HepG2 (cell line): Measurements from ENCODE around the gene SLC28A1. TPM values are rescaled to one million over a fixed set of nuclear protein-coding genes. Genes with fewer than 3 reads are reported as not detected.
A peak's percentile ranks its signal among the peaks of the same experiment; 100 is the strongest.

Experiments used
- CEBPB ChIP-seq: IDR thresholded peaks from 2 replicates; pipeline ENCODE4 v1.6.1; 2011; ENCODE audit warnings: low read depth, low read length, improper control_type of control experiment, borderline replicate concordance
- HHEX ChIP-seq: IDR thresholded peaks from 2 replicates; pipeline ENCODE4 v1.6.1; 2016; ENCODE audit warnings: control low read depth
- HNRNPLL ChIP-seq: fragments of 200-400 bp; formaldehyde crosslinking; IDR thresholded peaks from 2 replicates; pipeline ENCODE4 v1.6.1; 2017; ENCODE audit warnings: mild to moderate bottlenecking, low read depth, low read length; ENCODE audit not compliant: poor library complexity, severe bottlenecking
- RAD21 ChIP-seq: fragments of 450-650 bp; formaldehyde crosslinking; IDR thresholded peaks from 2 replicates; pipeline ENCODE4 v1.5.0; 2020; ENCODE audit warnings: mild to moderate bottlenecking
- SAFB2 ChIP-seq: sonication (generic); formaldehyde crosslinking; IDR thresholded peaks from 2 replicates; pipeline ENCODE4 v1.5.1; 2020; ENCODE audit warnings: missing genetic modification reagents, low read depth, mild to moderate bottlenecking, borderline replicate concordance
- ZFX ChIP-seq: sonication (generic); formaldehyde crosslinking; IDR thresholded peaks from 2 replicates; pipeline ENCODE4 v1.4.0; 2020; ENCODE audit warnings: mild to moderate bottlenecking, low read depth, missing genetic modification reagents, moderate library complexity
- ZNF17 ChIP-seq: sonication (generic); formaldehyde crosslinking; IDR thresholded peaks from 2 replicates; pipeline ENCODE4 v1.5.0; 2020; ENCODE audit warnings: mild to moderate bottlenecking, missing genetic modification reagents
- ZNF614 ChIP-seq: IDR thresholded peaks from 2 replicates; pipeline ENCODE4 v1.6.1; 2018; ENCODE audit warnings: missing biosample characterization, missing genetic modification reagents, inconsistent platforms, borderline replicate concordance
- polyA plus RNA-seq, 8 experiments: library from polyadenylated mRNA; depleted of rRNA in 3 of 8; stranded (reverse) in 7 of 8; unstranded in 1 of 8; fragments of >200 nt; fragmentation: Illumina TruSeq in 4 of 8; extraction: Trizol in 4 of 8; gene quantifications; 2 replicates each; pipeline versions ENCODE4 v1.2.1 to v1.2.3, GENCODE V29; 2011 to 2016; ENCODE audit warnings: low read depth in 4 of 8, missing spikeins in 1 of 8, mixed read lengths in 1 of 8; ENCODE audit not compliant: insufficient read depth in 1 of 8
- total RNA-seq, 5 experiments: library from RNA; depleted of rRNA; stranded (reverse); fragments of >200 nt; fragmentation: Illumina TruSeq; extraction: Trizol; gene quantifications; 2 replicates each; pipeline ENCODE4 v1.2.3, GENCODE V29; 2016; ENCODE audit warnings: low read depth in 1 of 5
- TF ChIP-seq, protein P1 (sequence below): sonication (generic); formaldehyde crosslinking; IDR thresholded peaks from 2 replicates; pipeline ENCODE4 v1.4.0; 2020; ENCODE audit warnings: missing genetic modification reagents, borderline replicate concordance
- TF ChIP-seq, protein P2 (sequence below): sonication (generic); formaldehyde crosslinking; IDR thresholded peaks from 2 replicates; pipeline ENCODE4 v1.5.0; 2020; ENCODE audit warnings: mild to moderate bottlenecking, missing genetic modification reagents, moderate library complexity
- TF ChIP-seq, protein P3 (sequence below): sonication (generic); formaldehyde crosslinking; IDR thresholded peaks from 2 replicates; pipeline ENCODE4 v1.8.0; 2022; ENCODE audit warnings: missing genetic modification reagents, mild to moderate bottlenecking, moderate library complexity, borderline replicate concordance
- TF ChIP-seq, protein P4 (sequence below): IDR thresholded peaks from 2 replicates; pipeline ENCODE4 v1.6.1; 2016; ENCODE audit warnings: low read depth
- TF ChIP-seq, protein P5 (sequence below): sonication (generic); formaldehyde crosslinking; IDR thresholded peaks from 2 replicates; pipeline ENCODE4 v1.4.0; 2020; ENCODE audit warnings: missing genetic modification reagents, low read depth, mild to moderate bottlenecking, borderline replicate concordance
- TF ChIP-seq, protein P6 (sequence below), 2 experiments: sonication (generic) in 1 of 2; formaldehyde crosslinking in 1 of 2; IDR thresholded peaks; 2 replicates each; pipeline versions ENCODE4 v1.4.0 to v1.6.1; 2018 to 2020; ENCODE audit warnings: missing genetic modification reagents in 2 of 2, borderline replicate concordance in 1 of 2, low read depth in 1 of 2, mild to moderate bottlenecking in 1 of 2, missing biosample characterization in 1 of 2

Gene SLC28A1
- total and polyA plus RNA-seq, 2 of the 13 experiments (the other 11 are each of a cell fraction or from before 2014, with no cell fraction given) = 0.31 to 5.8 TPM

DNA sequence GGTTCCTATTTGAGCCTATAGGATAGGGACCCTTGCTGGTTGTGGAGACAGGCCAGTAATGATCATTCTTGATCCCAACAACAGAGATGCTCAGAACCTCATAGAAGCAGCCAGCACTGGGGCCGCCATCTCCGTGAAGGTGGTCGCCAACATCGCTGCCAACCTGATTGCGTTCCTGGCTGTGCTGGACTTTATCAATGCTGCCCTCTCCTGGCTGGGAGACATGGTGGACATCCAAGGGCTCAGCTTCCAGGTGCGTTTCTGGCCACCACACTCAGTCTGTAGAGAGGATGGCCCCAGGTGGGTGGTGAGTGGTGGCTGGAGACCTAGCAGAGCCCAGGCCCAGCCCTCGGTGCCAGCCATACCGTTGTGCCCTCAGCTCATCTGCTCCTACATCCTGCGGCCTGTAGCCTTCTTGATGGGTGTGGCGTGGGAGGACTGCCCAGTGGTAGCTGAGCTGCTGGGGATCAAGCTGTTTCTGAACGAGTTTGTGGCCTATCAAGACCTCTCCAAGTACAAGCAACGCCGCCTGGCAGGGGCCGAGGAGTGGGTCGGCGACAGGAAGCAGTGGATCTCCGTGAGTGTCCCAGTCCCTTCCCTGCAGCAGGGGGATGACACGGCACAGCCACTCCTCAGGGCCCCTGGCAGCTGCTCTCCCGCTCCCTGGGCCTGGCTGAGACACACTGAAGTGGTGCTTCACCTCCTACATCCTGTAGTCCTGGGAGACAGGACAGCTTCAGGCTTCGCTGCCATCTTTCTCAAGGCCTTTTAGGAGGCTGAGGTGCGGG lies 50.7 kb downstream of the SLC28A1 start (continued):
- TF ChIP-seq, protein P1, sequence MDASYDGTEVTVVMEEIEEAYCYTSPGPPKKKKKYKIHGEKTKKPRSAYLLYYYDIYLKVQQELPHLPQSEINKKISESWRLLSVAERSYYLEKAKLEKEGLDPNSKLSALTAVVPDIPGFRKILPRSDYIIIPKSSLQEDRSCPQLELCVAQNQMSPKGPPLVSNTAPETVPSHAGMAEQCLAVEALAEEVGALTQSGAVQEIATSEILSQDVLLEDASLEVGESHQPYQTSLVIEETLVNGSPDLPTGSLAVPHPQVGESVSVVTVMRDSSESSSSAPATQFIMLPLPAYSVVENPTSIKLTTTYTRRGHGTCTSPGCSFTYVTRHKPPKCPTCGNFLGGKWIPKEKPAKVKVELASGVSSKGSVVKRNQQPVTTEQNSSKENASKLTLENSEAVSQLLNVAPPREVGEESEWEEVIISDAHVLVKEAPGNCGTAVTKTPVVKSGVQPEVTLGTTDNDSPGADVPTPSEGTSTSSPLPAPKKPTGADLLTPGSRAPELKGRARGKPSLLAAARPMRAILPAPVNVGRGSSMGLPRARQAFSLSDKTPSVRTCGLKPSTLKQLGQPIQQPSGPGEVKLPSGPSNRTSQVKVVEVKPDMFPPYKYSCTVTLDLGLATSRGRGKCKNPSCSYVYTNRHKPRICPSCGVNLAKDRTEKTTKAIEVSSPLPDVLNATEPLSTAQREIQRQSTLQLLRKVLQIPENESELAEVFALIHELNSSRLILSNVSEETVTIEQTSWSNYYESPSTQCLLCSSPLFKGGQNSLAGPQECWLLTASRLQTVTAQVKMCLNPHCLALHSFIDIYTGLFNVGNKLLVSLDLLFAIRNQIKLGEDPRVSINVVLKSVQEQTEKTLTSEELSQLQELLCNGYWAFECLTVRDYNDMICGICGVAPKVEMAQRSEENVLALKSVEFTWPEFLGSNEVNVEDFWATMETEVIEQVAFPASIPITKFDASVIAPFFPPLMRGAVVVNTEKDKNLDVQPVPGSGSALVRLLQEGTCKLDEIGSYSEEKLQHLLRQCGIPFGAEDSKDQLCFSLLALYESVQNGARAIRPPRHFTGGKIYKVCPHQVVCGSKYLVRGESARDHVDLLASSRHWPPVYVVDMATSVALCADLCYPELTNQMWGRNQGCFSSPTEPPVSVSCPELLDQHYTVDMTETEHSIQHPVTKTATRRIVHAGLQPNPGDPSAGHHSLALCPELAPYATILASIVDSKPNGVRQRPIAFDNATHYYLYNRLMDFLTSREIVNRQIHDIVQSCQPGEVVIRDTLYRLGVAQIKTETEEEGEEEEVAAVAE (CRISPR knock-in tag) = no peak
- TF ChIP-seq, protein P2, sequence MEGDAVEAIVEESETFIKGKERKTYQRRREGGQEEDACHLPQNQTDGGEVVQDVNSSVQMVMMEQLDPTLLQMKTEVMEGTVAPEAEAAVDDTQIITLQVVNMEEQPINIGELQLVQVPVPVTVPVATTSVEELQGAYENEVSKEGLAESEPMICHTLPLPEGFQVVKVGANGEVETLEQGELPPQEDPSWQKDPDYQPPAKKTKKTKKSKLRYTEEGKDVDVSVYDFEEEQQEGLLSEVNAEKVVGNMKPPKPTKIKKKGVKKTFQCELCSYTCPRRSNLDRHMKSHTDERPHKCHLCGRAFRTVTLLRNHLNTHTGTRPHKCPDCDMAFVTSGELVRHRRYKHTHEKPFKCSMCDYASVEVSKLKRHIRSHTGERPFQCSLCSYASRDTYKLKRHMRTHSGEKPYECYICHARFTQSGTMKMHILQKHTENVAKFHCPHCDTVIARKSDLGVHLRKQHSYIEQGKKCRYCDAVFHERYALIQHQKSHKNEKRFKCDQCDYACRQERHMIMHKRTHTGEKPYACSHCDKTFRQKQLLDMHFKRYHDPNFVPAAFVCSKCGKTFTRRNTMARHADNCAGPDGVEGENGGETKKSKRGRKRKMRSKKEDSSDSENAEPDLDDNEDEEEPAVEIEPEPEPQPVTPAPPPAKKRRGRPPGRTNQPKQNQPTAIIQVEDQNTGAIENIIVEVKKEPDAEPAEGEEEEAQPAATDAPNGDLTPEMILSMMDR (CRISPR knock-in tag) = peak; percentile 86
- TF ChIP-seq, protein P3, sequence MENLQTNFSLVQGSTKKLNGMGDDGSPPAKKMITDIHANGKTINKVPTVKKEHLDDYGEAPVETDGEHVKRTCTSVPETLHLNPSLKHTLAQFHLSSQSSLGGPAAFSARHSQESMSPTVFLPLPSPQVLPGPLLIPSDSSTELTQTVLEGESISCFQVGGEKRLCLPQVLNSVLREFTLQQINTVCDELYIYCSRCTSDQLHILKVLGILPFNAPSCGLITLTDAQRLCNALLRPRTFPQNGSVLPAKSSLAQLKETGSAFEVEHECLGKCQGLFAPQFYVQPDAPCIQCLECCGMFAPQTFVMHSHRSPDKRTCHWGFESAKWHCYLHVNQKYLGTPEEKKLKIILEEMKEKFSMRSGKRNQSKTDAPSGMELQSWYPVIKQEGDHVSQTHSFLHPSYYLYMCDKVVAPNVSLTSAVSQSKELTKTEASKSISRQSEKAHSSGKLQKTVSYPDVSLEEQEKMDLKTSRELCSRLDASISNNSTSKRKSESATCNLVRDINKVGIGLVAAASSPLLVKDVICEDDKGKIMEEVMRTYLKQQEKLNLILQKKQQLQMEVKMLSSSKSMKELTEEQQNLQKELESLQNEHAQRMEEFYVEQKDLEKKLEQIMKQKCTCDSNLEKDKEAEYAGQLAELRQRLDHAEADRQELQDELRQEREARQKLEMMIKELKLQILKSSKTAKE (CRISPR knock-in tag) = no peak
- peak; percentile 66 for TF ChIP-seq RAD21 (CRISPR knock-in tag)
- TF ChIP-seq ZNF614 (CRISPR knock-in tag) = no peak
- TF ChIP-seq HHEX (CRISPR knock-in tag) = no peak
- TF ChIP-seq, protein P4, sequence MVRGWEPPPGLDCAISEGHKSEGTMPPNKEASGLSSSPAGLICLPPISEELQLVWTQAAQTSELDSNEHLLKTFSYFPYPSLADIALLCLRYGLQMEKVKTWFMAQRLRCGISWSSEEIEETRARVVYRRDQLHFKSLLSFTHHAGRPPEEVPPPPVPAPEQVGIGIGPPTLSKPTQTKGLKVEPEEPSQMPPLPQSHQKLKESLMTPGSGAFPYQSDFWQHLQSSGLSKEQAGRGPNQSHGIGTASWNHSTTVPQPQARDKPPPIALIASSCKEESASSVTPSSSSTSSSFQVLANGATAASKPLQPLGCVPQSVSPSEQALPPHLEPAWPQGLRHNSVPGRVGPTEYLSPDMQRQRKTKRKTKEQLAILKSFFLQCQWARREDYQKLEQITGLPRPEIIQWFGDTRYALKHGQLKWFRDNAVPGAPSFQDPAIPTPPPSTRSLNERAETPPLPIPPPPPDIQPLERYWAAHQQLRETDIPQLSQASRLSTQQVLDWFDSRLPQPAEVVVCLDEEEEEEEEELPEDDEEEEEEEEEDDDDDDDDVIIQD (CRISPR knock-in tag) = peak; percentile 93; the same call in 1 of the 2 replicates
- TF ChIP-seq CEBPB = no peak
- TF ChIP-seq ZNF17 (CRISPR knock-in tag) = no peak
- no peak for TF ChIP-seq ZFX (CRISPR knock-in tag)
- TF ChIP-seq HNRNPLL = no peak
- TF ChIP-seq SAFB2 (CRISPR knock-in tag) = no peak
- TF ChIP-seq, protein P5, sequence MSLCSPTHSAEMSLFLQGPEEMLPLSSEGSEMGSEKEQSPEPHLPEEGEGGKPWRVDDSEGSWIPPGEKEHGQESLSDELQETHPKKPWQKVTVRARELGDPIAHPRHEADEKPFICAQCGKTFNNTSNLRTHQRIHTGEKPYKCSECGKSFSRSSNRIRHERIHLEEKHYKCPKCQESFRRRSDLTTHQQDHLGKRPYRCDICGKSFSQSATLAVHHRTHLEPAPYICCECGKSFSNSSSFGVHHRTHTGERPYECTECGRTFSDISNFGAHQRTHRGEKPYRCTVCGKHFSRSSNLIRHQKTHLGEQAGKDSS (CRISPR knock-in tag) = no peak
- TF ChIP-seq, protein P6, sequence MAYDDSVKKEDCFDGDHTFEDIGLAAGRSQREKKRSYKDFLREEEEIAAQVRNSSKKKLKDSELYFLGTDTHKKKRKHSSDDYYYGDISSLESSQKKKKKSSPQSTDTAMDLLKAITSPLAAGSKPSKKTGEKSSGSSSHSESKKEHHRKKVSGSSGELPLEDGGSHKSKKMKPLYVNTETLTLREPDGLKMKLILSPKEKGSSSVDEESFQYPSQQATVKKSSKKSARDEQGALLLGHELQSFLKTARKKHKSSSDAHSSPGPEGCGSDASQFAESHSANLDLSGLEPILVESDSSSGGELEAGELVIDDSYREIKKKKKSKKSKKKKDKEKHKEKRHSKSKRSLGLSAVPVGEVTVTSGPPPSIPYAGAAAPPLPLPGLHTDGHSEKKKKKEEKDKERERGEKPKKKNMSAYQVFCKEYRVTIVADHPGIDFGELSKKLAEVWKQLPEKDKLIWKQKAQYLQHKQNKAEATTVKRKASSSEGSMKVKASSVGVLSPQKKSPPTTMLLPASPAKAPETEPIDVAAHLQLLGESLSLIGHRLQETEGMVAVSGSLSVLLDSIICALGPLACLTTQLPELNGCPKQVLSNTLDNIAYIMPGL (CRISPR knock-in tag; IDR thresholded peaks at IDR 0.05; ENCODE audit: borderline replicate concordance in 1 of 2, low read depth in 1 of 2) = 0 out of 4 replicates have a peak, but pooled peaks of 1 of the 2 experiments have one; percentile 23
